ENCODE data around the gene FAM9C. TPM values are rescaled to one million over a fixed set of nuclear protein-coding genes. Genes with fewer than 3 reads are reported as not detected.
"Not testable (repeated sequence)": the region's sequence is repeated elsewhere in the genome, so short reads cannot be mapped to it uniquely, and the experiment has no call there.

The FAM9C gene
- polyA plus RNA-seq, 2 donors = not detected

GRCh38 chrX:13076176-13076961 lies 31.9 kb upstream of the FAM9C start:
- Histone ChIP-seq H3K27me3 (ENCODE audit: control insufficient read depth in 1 of 2, insufficient read depth in 2 of 2, low read length in 2 of 2) (no peaks in the 10 kb centered on the region), H3K36me3 (ENCODE audit: control insufficient read depth in 2 of 2, insufficient read depth in 2 of 2, low read length in 1 of 2) (no peaks in the 10 kb centered on the region), H3K4me1 (ENCODE audit: control insufficient read depth in 2 of 2, insufficient read depth in 2 of 2, low read length in 1 of 2) (no peaks in the 10 kb centered on the region), H3K4me3 (ENCODE audit: low read depth in 1 of 2, low read length in 2 of 2) (no peak overlapping the region), H3K27ac (ENCODE audit: low read depth in 2 of 2, low read length in 1 of 2) (no peak overlapping the region), H3K9me3 (ENCODE audit: control insufficient read depth in 2 of 2, insufficient read depth in 1 of 2, low read depth in 1 of 2, low read length in 1 of 2) (no peaks in the 10 kb centered on the region)
- WGBS, 2 donors = 77 to 89% methylated on average over 4 of the region's 4 CpGs

GRCh38 chrX:13074297-13075262 lies 30.2 kb upstream of the FAM9C start:
- no peaks in the 10 kb centered on the region for H3K9me3 ChIP-seq (ENCODE audit: control insufficient read depth in 2 of 2, insufficient read depth in 1 of 2, low read depth in 1 of 2, low read length in 1 of 2)
- 81 to 84% methylated on average over 9 of the region's 9 CpGs for WGBS, 2 donors
- H3K27ac ChIP-seq (ENCODE audit: low read depth in 2 of 2, low read length in 1 of 2) = peak overlapping the region in 1 of 2 donors; percentile 18

GRCh38 chrX:13069771-13070416 lies 25.5 kb upstream of the FAM9C start:
- 58 to 71% methylated on average over 3 of the region's 3 CpGs for WGBS, 2 donors
- no peaks in the 10 kb centered on the region for H3K27me3 ChIP-seq (ENCODE audit: control insufficient read depth in 1 of 2, insufficient read depth in 2 of 2, low read length in 2 of 2)
- no peaks in the 10 kb centered on the region for H3K36me3 ChIP-seq (ENCODE audit: control insufficient read depth in 2 of 2, insufficient read depth in 2 of 2, low read length in 1 of 2)
- H3K4me3 ChIP-seq (ENCODE audit: low read depth in 1 of 2, low read length in 2 of 2) = no peak overlapping the region
- H3K27ac ChIP-seq (ENCODE audit: low read depth in 2 of 2, low read length in 1 of 2) = no peak overlapping the region
- no peaks in the 10 kb centered on the region for H3K9me3 ChIP-seq (ENCODE audit: control insufficient read depth in 2 of 2, insufficient read depth in 1 of 2, low read depth in 1 of 2, low read length in 1 of 2)
- H3K4me1 ChIP-seq (ENCODE audit: control insufficient read depth in 2 of 2, insufficient read depth in 2 of 2, low read length in 1 of 2) = no peaks in the 10 kb centered on the region

More at GRCh38 chrX:13074297-13075262, 30.2 kb upstream of the FAM9C start:
- no peaks in the 10 kb centered on the region for H3K27me3 ChIP-seq (ENCODE audit: control insufficient read depth in 1 of 2, insufficient read depth in 2 of 2, low read length in 2 of 2)
- no peaks in the 10 kb centered on the region for H3K4me1 ChIP-seq (ENCODE audit: control insufficient read depth in 2 of 2, insufficient read depth in 2 of 2, low read length in 1 of 2)
- H3K4me3 ChIP-seq (ENCODE audit: low read depth in 1 of 2, low read length in 2 of 2) = no peak overlapping the region
- H3K36me3 ChIP-seq (ENCODE audit: control insufficient read depth in 2 of 2, insufficient read depth in 2 of 2, low read length in 1 of 2) = no peaks in the 10 kb centered on the region

GRCh38 chrX:13068651-13069050 lies 24.2 kb upstream of the FAM9C start:
- H3K27me3 ChIP-seq (ENCODE audit: control insufficient read depth in 1 of 2, insufficient read depth in 2 of 2, low read length in 2 of 2) = no peaks in the 10 kb centered on the region
- H3K36me3 ChIP-seq (ENCODE audit: control insufficient read depth in 2 of 2, insufficient read depth in 2 of 2, low read length in 1 of 2) = no peaks in the 10 kb centered on the region
- WGBS, 2 donors = 65 to 80% methylated on average over 1 of the region's 1 CpG
- no peaks in the 10 kb centered on the region for H3K9me3 ChIP-seq (ENCODE audit: control insufficient read depth in 2 of 2, insufficient read depth in 1 of 2, low read depth in 1 of 2, low read length in 1 of 2)
- H3K4me1 ChIP-seq (ENCODE audit: control insufficient read depth in 2 of 2, insufficient read depth in 2 of 2, low read length in 1 of 2) = no peaks in the 10 kb centered on the region
- H3K4me3 ChIP-seq (ENCODE audit: low read depth in 1 of 2, low read length in 2 of 2) = no peak overlapping the region
- no peak overlapping the region for H3K27ac ChIP-seq (ENCODE audit: low read depth in 2 of 2, low read length in 1 of 2)

GRCh38 chrX:13067773-13068172 lies 23.4 kb upstream of the FAM9C start:
- Histone ChIP-seq H3K9me3 (ENCODE audit: control insufficient read depth in 2 of 2, insufficient read depth in 1 of 2, low read depth in 1 of 2, low read length in 1 of 2) (no peaks in the 10 kb centered on the region), H3K4me3 (ENCODE audit: low read depth in 1 of 2, low read length in 2 of 2) (no peak overlapping the region), H3K4me1 (ENCODE audit: control insufficient read depth in 2 of 2, insufficient read depth in 2 of 2, low read length in 1 of 2) (no peaks in the 10 kb centered on the region), H3K36me3 (ENCODE audit: control insufficient read depth in 2 of 2, insufficient read depth in 2 of 2, low read length in 1 of 2) (no peaks in the 10 kb centered on the region), H3K27ac (ENCODE audit: low read depth in 2 of 2, low read length in 1 of 2) (no peak overlapping the region), H3K27me3 (ENCODE audit: control insufficient read depth in 1 of 2, insufficient read depth in 2 of 2, low read length in 2 of 2) (no peaks in the 10 kb centered on the region)
- 71 to 86% methylated on average over 1 of the region's 1 CpG for WGBS, 2 donors

GRCh38 chrX:13066391-13066790 lies 22.0 kb upstream of the FAM9C start:
- WGBS, 2 donors = 71 to 82% methylated on average over 4 of the region's 4 CpGs

GRCh38 chrX:13064599-13065143 lies 20.3 kb upstream of the FAM9C start:
- H3K27me3 ChIP-seq (ENCODE audit: control insufficient read depth in 1 of 2, insufficient read depth in 2 of 2, low read length in 2 of 2) = no peaks in the 10 kb centered on the region
- no peaks in the 10 kb centered on the region for H3K4me1 ChIP-seq (ENCODE audit: control insufficient read depth in 2 of 2, insufficient read depth in 2 of 2, low read length in 1 of 2)
- H3K9me3 ChIP-seq (ENCODE audit: control insufficient read depth in 2 of 2, insufficient read depth in 1 of 2, low read depth in 1 of 2, low read length in 1 of 2) = no peaks in the 10 kb centered on the region
- no peaks in the 10 kb centered on the region for H3K36me3 ChIP-seq (ENCODE audit: control insufficient read depth in 2 of 2, insufficient read depth in 2 of 2, low read length in 1 of 2)
- H3K27ac ChIP-seq (ENCODE audit: low read depth in 2 of 2, low read length in 1 of 2) = no peak overlapping the region
- H3K4me3 ChIP-seq (ENCODE audit: low read depth in 1 of 2, low read length in 2 of 2) = no peak overlapping the region
- WGBS, 2 donors = 53 to 54% methylated on average over 2 of the region's 2 CpGs

More at GRCh38 chrX:13066391-13066790, 22.0 kb upstream of the FAM9C start:
- Histone ChIP-seq H3K4me1 (ENCODE audit: control insufficient read depth in 2 of 2, insufficient read depth in 2 of 2, low read length in 1 of 2) (no peaks in the 10 kb centered on the region), H3K9me3 (ENCODE audit: control insufficient read depth in 2 of 2, insufficient read depth in 1 of 2, low read depth in 1 of 2, low read length in 1 of 2) (no peaks in the 10 kb centered on the region), H3K27me3 (ENCODE audit: control insufficient read depth in 1 of 2, insufficient read depth in 2 of 2, low read length in 2 of 2) (no peaks in the 10 kb centered on the region), H3K27ac (ENCODE audit: low read depth in 2 of 2, low read length in 1 of 2) (no peak overlapping the region), H3K36me3 (ENCODE audit: control insufficient read depth in 2 of 2, insufficient read depth in 2 of 2, low read length in 1 of 2) (no peaks in the 10 kb centered on the region), H3K4me3 (ENCODE audit: low read depth in 1 of 2, low read length in 2 of 2) (no peak overlapping the region)

- H3K4me1 ChIP-seq (ENCODE audit: control insufficient read depth in 2 of 2, insufficient read depth in 2 of 2, low read length in 1 of 2); H3K36me3 ChIP-seq (ENCODE audit: control insufficient read depth in 2 of 2, insufficient read depth in 2 of 2, low read length in 1 of 2); H3K9me3 ChIP-seq (ENCODE audit: control insufficient read depth in 2 of 2, insufficient read depth in 1 of 2, low read depth in 1 of 2, low read length in 1 of 2); H3K4me3 ChIP-seq (ENCODE audit: low read depth in 1 of 2, low read length in 2 of 2); H3K27ac ChIP-seq (ENCODE audit: low read depth in 2 of 2, low read length in 1 of 2); H3K27me3 ChIP-seq (ENCODE audit: control insufficient read depth in 1 of 2, insufficient read depth in 2 of 2, low read length in 2 of 2): not testable (repeated sequence)
- 88 to 98% methylated on average over 2 of the region's 2 CpGs for WGBS, 2 donors
Observed at GRCh38 chrX:13063124-13063523, 18.7 kb upstream of the FAM9C start.

GRCh38 chrX:13062331-13062730 lies 17.9 kb upstream of the FAM9C start:
- H3K9me3 ChIP-seq (ENCODE audit: control insufficient read depth in 2 of 2, insufficient read depth in 1 of 2, low read depth in 1 of 2, low read length in 1 of 2); H3K4me3 ChIP-seq (ENCODE audit: low read depth in 1 of 2, low read length in 2 of 2); H3K27me3 ChIP-seq (ENCODE audit: control insufficient read depth in 1 of 2, insufficient read depth in 2 of 2, low read length in 2 of 2); H3K27ac ChIP-seq (ENCODE audit: low read depth in 2 of 2, low read length in 1 of 2); H3K36me3 ChIP-seq (ENCODE audit: control insufficient read depth in 2 of 2, insufficient read depth in 2 of 2, low read length in 1 of 2); H3K4me1 ChIP-seq (ENCODE audit: control insufficient read depth in 2 of 2, insufficient read depth in 2 of 2, low read length in 1 of 2): not testable (repeated sequence)
